Left lung (tissue), 10 donors: ENCODE results near the gene ARHGAP30. TPM values are rescaled to one million over a fixed set of nuclear protein-coding genes. Genes with fewer than 3 reads are reported as not detected.

Experiments
- ATAC-seq: fragments of 200-7000 bp; cut with Tn5 transposase; one replicate; pipeline ENCODE4 v1.9.1; 2020; ENCODE audit warnings: moderate library complexity
- DNase-seq, 4 donors: peaks; one replicate each; pipeline ENCODE4 v3.0.0-alpha.2; 2013 to 2020
- H3K27ac ChIP-seq, 2 donors: fragments of 200-600 bp; sonication (generic) in 1 of 2; one replicate each; pipeline versions ENCODE4 v1.5.0 to v1.8.0; 2020 to 2021
- H3K27me3 ChIP-seq, 2 donors: fragments of 200-600 bp; sonication (generic) in 1 of 2; one replicate each; pipeline versions ENCODE4 v1.5.0 to v1.8.0; 2020 to 2021
- H3K36me3 ChIP-seq, 2 donors: fragments of 200-600 bp; sonication (generic) in 1 of 2; one replicate each; pipeline versions ENCODE4 v1.5.0 to v1.8.0; 2020 to 2021
- H3K4me1 ChIP-seq, 2 donors: fragments of 200-600 bp; one replicate each; pipeline ENCODE4 v1.8.0; 2021
- H3K4me3 ChIP-seq, 2 donors: fragments of 200-600 bp; sonication (generic) in 1 of 2; one replicate each; pipeline versions ENCODE4 v1.5.0 to v1.8.0; 2020 to 2021; ENCODE audit warnings: mild to moderate bottlenecking in 1 of 2
- H3K9me3 ChIP-seq, 2 donors: fragments of 200-600 bp; sonication (generic) in 1 of 2; one replicate each; pipeline versions ENCODE4 v1.5.0 to v1.8.0; 2020 to 2021
- CTCF ChIP-seq, 2 donors: fragments of 200-600 bp; sonication (generic) in 1 of 2; IDR thresholded peaks; one replicate each; pipeline versions ENCODE4 v1.5.0 to v1.8.0; 2021; ENCODE audit warnings: antibody characterized with exemption in 2 of 2
- intact Hi-C, 2 donors: fragments of 100-400 bp; cut with DNase I; formaldehyde crosslinking; loops; one replicate each; pipeline versions ENCODE4 v1.11.2 to v1.14.2; 2022
- polyA plus RNA-seq, 6 donors: library from polyadenylated mRNA; unstranded; fragments of 120-200 nt; gene quantifications; one replicate each; pipeline ENCODE4 v1.2.1, GENCODE V29; 2013; ENCODE audit not compliant: insufficient read length in 6 of 6
- total RNA-seq, 2 donors: library from RNA; stranded (reverse); fragmentation: NEBNext Ultra II Directional; extraction: Animal tissue kit (Norgen Biotek cat#: 25700); gene quantifications; one replicate each; pipeline ENCODE4 v1.2.1, GENCODE V29; 2021
- donor health status: DM: no; HTN: yes; CAD: no.
- donor health status: DM: no; HTN: no; CAD: no.

ARHGAP30 gene
- total and polyA plus RNA-seq, 8 donors, result 3.0 to 57.7 (median 4.2) TPM

- no peak for TF ChIP-seq CTCF (IDR thresholded peaks at IDR 0.05)
- DNase-seq, result no peak
- Histone ChIP-seq H3K9me3 (no peaks in the 10 kb centered on the region), H3K27ac (no peak overlapping the region), H3K36me3 (no peaks in the 10 kb centered on the region), H3K4me1 (peaks cover 5 to 31% of the 10 kb centered on the region in 2 donors), H3K4me3 (no peak overlapping the region), H3K27me3 (peaks cover 0 to 8% of the 10 kb centered on the region in 2 donors)
- no peak for ATAC-seq
- intact Hi-C loops, result no loop called here
Observed at GRCh38 chr1:161079436-161080110, 9.9 kb upstream of the ARHGAP30 start.

GRCh38 chr1:161077426-161077825, 7.7 kb upstream of the ARHGAP30 start:
- H3K4me1 ChIP-seq, result peaks cover 0 to 9% of the 10 kb centered on the region in 2 donors
- no peak overlapping the region for H3K4me3 ChIP-seq
- ATAC-seq, result no peak
- no peaks in the 10 kb centered on the region for H3K9me3 ChIP-seq
- H3K27me3 ChIP-seq, result peaks cover 0 to 8% of the 10 kb centered on the region in 2 donors
- H3K27ac ChIP-seq, result no peak overlapping the region
- intact Hi-C loops, result no loop called here
- no peak for DNase-seq
- H3K36me3 ChIP-seq, result no peaks in the 10 kb centered on the region
- TF ChIP-seq CTCF (IDR thresholded peaks at IDR 0.05), result no peak

- Histone ChIP-seq H3K27me3 (peaks cover 0 to 8% of the 10 kb centered on the region in 2 donors), H3K4me3 (no peak overlapping the region), H3K36me3 (no peaks in the 10 kb centered on the region), H3K4me1 (peaks cover 0 to 16% of the 10 kb centered on the region in 2 donors), H3K27ac (no peak overlapping the region), H3K9me3 (no peaks in the 10 kb centered on the region)
- ATAC-seq (no peak), DNase-seq (no peak)
- intact Hi-C loops, result no loop called here
- TF ChIP-seq CTCF (IDR thresholded peaks at IDR 0.05), result no peak
Observed at GRCh38 chr1:161076410-161076809, 6.7 kb upstream of the ARHGAP30 start.

GRCh38 chr1:161074676-161075368, 5.1 kb upstream of the ARHGAP30 start:
- Histone ChIP-seq H3K36me3 (no peaks in the 10 kb centered on the region), H3K4me3 (no peak overlapping the region), H3K27ac (no peak overlapping the region), H3K9me3 (no peaks in the 10 kb centered on the region), H3K4me1 (peaks cover 0 to 19% of the 10 kb centered on the region in 2 donors), H3K27me3 (peaks cover 0 to 5% of the 10 kb centered on the region in 2 donors)
- intact Hi-C loops, result no loop called here
- ATAC-seq, result no peak
- DNase-seq, result no peak
- no peak for TF ChIP-seq CTCF (IDR thresholded peaks at IDR 0.05)

- intact Hi-C loops, result no loop called here
- DNase-seq (no peak), ATAC-seq (no peak)
- no peaks in the 10 kb centered on the region for H3K9me3 ChIP-seq
- H3K27ac ChIP-seq, result no peak overlapping the region
- peaks cover 0 to 21% of the 10 kb centered on the region in 2 donors for H3K4me1 ChIP-seq
- no peak for TF ChIP-seq CTCF (IDR thresholded peaks at IDR 0.05)
- no peaks in the 10 kb centered on the region for H3K27me3 ChIP-seq
- no peak overlapping the region for H3K4me3 ChIP-seq
- no peaks in the 10 kb centered on the region for H3K36me3 ChIP-seq
Observed at GRCh38 chr1:161073474-161074121, 3.9 kb upstream of the ARHGAP30 start.
